ENCODE results near the gene CELF6.

CELF6 gene

GRCh38 chr15:72271221-72271620, 48.7 kb downstream of the CELF6 start:
- no peak for DNase-seq

GRCh38 chr15:72269739-72270138, 50.2 kb downstream of the CELF6 start:
- DNase-seq: no peak

- no peak for DNase-seq
Observed at GRCh38 chr15:72265031-72265430, 54.9 kb downstream of the CELF6 start.

GRCh38 chr15:72252663-72253299, 67.2 kb downstream of the CELF6 start:
- DNase-seq: no peak

- no peak for DNase-seq
Observed at GRCh38 chr15:72249142-72249810, 70.7 kb downstream of the CELF6 start.

GRCh38 chr15:72248514-72248913, 71.4 kb downstream of the CELF6 start:
- no peak for DNase-seq

DNA sequence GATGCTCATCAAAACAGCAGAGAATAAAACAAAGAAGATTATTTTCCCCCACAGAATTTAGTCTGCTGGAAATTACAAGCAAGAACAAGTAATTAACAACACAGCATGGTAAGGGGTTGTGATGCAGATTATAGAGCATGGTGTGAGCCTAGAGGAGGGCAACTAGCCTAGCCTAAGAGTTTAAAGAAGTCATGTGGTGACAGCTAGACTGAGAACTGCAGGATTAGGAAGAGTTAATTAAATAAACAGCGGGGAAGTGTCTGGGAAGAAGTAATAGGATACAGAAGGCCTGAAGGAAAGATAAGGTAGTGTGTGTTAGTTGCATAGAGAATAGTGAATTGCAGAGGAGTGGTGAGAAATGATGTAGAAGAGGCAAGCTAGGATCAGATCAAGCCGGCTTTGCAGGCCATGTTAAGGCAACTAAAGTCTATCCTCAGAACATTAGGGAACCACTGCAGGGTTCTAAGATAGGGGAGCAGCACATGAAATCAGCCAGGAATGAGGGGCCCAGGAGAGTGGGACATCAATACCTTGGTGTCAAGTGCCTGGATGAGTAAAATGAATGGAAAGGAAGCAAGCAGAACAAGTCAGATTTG, 77.1 kb downstream of the CELF6 start:
- no peak for DNase-seq

- DNase-seq: no peak
Observed at GRCh38 chr15:72239652-72240051, 80.3 kb downstream of the CELF6 start.

GRCh38 chr15:72238586-72238985, 81.4 kb downstream of the CELF6 start:
- no peak for DNase-seq

GRCh38 chr15:72237853-72238224, 82.1 kb downstream of the CELF6 start:
- DNase-seq: no peak

DNA sequence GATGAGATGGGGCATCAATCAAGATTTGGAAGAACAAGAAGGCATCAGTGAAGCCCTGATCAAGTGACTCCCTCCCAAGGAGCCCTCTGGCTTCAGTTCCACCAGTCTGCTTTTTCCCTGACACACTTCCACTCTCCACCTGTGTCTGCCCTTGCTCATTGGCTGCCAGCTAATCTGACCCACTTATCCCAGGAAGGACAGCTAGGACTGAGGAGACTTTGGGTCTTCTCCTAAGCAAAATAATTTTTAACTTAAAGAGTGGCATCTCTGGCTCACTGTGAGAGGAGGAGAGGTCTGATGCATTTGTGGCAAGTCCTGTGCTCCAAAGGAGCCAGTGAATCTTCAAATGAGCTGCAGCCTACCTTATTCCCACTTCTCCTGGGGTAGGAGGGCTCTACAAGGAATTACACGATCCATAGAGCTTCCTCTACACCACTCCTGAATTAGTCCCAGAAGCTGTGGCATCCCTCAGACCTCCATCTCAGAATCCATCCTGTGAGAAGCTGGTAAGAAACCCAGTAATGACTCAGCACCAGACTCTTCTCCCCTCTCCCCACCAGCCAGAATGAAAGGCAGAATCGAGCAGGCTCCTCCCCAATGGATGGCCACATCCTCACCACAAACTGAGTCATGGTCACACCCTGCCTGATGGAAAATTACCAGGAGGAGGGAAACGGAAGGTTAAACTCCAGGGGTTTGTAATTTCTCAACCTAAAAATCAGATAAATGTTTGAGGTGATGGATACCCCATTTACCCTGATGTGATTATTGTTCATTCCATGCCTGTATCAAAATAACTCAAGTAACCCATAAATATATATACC, 82.7 kb downstream of the CELF6 start:
- peak; percentile 97 for DNase-seq

GRCh38 chr15:72236381-72237003, 83.5 kb downstream of the CELF6 start:
- DNase-seq: no peak

- DNase-seq: no peak
Observed at GRCh38 chr15:72235298-72235697, 84.7 kb downstream of the CELF6 start.

Measured in HCEC 1CT (cell line).